Left ventricle myocardium inferior (tissue), 1 donor: Measurements from ENCODE around the gene TMEM185B. TPM values are rescaled to one million over a fixed set of nuclear protein-coding genes. Genes with fewer than 3 reads are reported as not detected.

Experiments used
- DNase-seq: peaks from one replicate; pipeline ENCODE4 v3.0.0-alpha.2; 2020
- H3K27ac ChIP-seq: fragments of 200-600 bp; replicated peaks from 2 replicates; pipeline ENCODE4 v1.8.0; 2021
- H3K27me3 ChIP-seq: fragments of 200-600 bp; 2 replicates; pipeline ENCODE4 v1.8.0; 2021; ENCODE audit warnings: low read depth
- H3K36me3 ChIP-seq: fragments of 200-600 bp; 2 replicates; pipeline ENCODE4 v1.8.0; 2021
- H3K4me1 ChIP-seq: fragments of 200-600 bp; 2 replicates; pipeline ENCODE4 v1.8.0; 2021
- H3K4me3 ChIP-seq: fragments of 200-600 bp; 2 replicates; pipeline ENCODE4 v1.8.0; 2021; ENCODE audit warnings: mild to moderate bottlenecking, moderate library complexity
- H3K9me3 ChIP-seq: fragments of 200-600 bp; replicated peaks from 2 replicates; pipeline ENCODE4 v1.8.0; 2021
- CTCF ChIP-seq: fragments of 200-600 bp; IDR thresholded peaks from 2 replicates; pipeline ENCODE4 v1.8.0; 2021; ENCODE audit warnings: antibody characterized with exemption, mild to moderate bottlenecking, borderline replicate concordance
- intact Hi-C: fragments of 100-400 bp; cut with micrococcal nuclease; formaldehyde crosslinking; loops from one replicate; pipeline ENCODE4 v1.11.0; 2022
- total RNA-seq: library from RNA; stranded (reverse); fragmentation: NEBNext Ultra II Directional; extraction: Animal tissue kit (Norgen Biotek cat#: 25700); gene quantifications from one replicate; pipeline ENCODE4 v1.2.1, GENCODE V29; 2021
- donor health status: DM: no; HTN: yes; CAD: no; lungs with severe emphysema.

The TMEM185B gene
- total RNA-seq, 1 donor from 2014 or later, result 21.0 TPM

GRCh38 chr2:120220756-120221155 lies 2.4 kb downstream of the TMEM185B start:
- intact Hi-C loops, result no loop called here
- Histone ChIP-seq H3K27me3 (no peaks in the 10 kb centered on the region), H3K9me3 (peaks cover 16% of the 10 kb centered on the region), H3K27ac (no peak overlapping the region), H3K4me3 (peak overlapping the region; percentile 15), H3K4me1 (peaks cover 43% of the 10 kb centered on the region), H3K36me3 (peaks cover 6% of the 10 kb centered on the region)
- DNase-seq, result no peak
- no peak for TF ChIP-seq CTCF

- Histone ChIP-seq H3K4me1 (peaks cover 43% of the 10 kb centered on the region), H3K9me3 (peaks cover 21% of the 10 kb centered on the region), H3K27me3 (no peaks in the 10 kb centered on the region), H3K27ac (no peak overlapping the region), H3K4me3 (no peak overlapping the region), H3K36me3 (peaks cover 6% of the 10 kb centered on the region)
- intact Hi-C loops, result no loop called here
- no peak for DNase-seq
- no peak for TF ChIP-seq CTCF
These were observed 3.4 kb downstream of the TMEM185B start for GRCh38 chr2:120219766-120220165.

DNA sequence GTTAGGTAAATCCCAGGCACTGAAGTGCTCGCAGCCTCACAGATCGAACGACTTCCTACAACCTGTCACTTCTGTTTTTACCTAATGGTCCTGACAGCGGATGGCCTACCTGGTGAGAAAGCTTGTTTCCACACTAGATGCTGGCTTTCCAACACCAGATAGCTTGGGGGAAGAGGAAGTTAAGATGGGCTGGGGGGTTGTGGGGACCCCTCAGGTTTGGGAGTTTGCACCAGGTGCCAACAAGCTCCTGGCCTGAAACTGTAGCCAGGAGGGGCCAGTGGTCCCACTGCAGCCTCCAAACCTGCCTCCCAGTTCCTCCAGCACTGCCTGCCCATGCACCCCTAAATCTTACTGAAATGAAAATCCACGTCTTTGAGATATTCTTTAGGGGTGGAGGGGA lies 3.9 kb downstream of the TMEM185B start:
- no peak for DNase-seq
- no peak overlapping the region for H3K27ac ChIP-seq
- H3K36me3 ChIP-seq, result peaks cover 6% of the 10 kb centered on the region
- peaks cover 42% of the 10 kb centered on the region for H3K4me1 ChIP-seq
- intact Hi-C loops, result no loop called here
- no peak for TF ChIP-seq CTCF
- H3K4me3 ChIP-seq, result no peak overlapping the region
- no peaks in the 10 kb centered on the region for H3K27me3 ChIP-seq
- H3K9me3 ChIP-seq, result peaks cover 21% of the 10 kb centered on the region

- TF ChIP-seq CTCF, result no peak
- peaks cover 6% of the 10 kb centered on the region for H3K36me3 ChIP-seq
- peaks cover 32% of the 10 kb centered on the region for H3K4me1 ChIP-seq
- H3K9me3 ChIP-seq, result peaks cover 21% of the 10 kb centered on the region
- no peak overlapping the region for H3K4me3 ChIP-seq
- no peak overlapping the region for H3K27ac ChIP-seq
- intact Hi-C loops, result no loop called here
- DNase-seq, result no peak
- no peaks in the 10 kb centered on the region for H3K27me3 ChIP-seq
These were observed 5.0 kb downstream of the TMEM185B start for GRCh38 chr2:120218181-120218580.

DNA sequence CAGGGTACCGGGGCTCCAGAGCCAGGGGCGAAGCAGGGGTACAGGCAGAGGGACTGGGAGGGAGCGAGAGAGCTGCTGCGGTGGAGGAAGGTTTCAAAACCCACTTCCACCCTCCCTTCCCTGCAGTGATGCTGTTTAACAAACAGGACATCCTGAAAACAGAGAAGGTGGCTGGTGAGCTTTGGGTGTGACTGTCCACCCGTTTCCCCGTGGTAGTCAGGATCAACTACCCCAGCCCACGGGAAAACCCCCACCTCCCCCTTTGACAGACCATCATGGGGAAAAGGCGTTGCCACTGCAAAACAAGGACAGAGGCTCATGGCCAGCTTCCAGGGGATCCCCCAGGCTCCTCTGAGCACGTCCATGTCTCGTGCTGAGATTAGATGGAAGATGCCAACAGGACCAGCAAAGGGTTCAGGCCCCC lies 12.9 kb downstream of the TMEM185B start:
- intact Hi-C loops, result no loop called here
- no peaks in the 10 kb centered on the region for H3K36me3 ChIP-seq
- no peak overlapping the region for H3K27ac ChIP-seq
- H3K9me3 ChIP-seq, result no peaks in the 10 kb centered on the region
- peaks cover 9% of the 10 kb centered on the region for H3K4me1 ChIP-seq
- H3K4me3 ChIP-seq, result no peak overlapping the region
- DNase-seq, result no peak
- H3K27me3 ChIP-seq, result no peaks in the 10 kb centered on the region
- no peak for TF ChIP-seq CTCF
